HG03571 (cell line): Measurements from ENCODE around the gene INHBB.

Experiments
- ATAC-seq: cut with Tn5 transposase; IDR thresholded peaks from one replicate; pipeline ENCODE4 v1.9.1; 2021; ENCODE audit not compliant: unreplicated experiment

Gene INHBB

DNA sequence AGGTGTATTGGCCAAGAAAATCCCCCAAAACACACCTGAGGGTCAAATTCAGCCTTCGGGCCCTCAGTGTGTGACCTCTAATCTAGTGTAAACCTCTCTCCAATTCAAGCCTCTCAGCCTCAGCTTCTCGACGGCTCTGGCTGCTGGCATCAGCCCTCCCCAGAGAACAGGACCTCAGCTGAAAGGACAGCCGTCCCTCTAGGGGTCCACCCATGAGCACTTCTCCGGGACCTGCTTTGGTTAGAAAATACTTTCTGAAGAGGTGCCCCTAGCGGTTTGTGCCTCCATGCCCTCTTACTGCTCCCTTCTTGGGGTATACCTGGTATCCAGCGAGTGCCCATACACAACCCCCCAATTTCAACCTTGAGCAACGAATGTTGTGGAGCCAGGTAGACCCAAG, 48.8 kb downstream of the INHBB start:
- ATAC-seq = no peak

- ATAC-seq = no peak
Measured at GRCh38 chr2:120395221-120396012, 49.5 kb downstream of the INHBB start.

DNA sequence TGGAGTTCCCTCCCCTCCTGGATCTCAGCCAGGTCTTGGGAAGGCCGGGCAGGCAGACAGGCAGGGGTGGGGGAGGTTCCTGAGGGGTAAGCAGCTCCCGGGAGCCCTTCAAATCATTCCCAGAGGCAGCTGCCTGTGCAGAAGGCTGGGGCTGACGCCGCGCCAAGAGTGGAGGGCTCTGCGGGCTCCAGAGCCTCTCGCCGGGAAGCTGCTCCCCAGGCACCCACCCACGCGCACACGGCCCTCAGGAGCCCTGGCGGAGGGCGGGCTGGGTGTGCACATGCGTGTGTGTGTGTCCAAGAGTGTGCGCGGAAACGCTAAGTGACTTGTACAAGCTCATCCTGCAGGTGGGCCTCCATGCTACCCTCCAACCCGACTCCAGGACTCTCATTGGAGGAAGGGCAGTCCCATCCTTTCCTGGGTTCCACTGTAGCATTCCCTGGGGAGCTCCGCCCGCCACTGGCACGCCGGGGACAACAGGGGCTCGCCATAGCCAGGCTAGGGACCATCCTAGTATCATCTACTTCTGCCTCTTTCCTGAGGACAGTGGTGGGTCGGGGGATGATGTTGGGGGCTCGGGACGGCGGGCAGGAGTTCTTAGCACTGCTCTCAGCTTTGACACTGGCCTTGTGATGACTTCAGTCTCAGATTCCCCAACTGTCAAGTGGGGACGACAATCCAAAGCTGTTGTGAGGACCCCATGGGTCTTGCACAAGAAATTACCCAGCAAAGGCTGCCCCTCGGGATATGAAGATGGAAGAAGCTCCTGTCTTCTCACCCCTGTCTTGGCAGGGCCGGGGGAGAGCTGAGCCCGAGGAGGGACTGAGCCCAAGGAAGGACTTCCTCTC, 50.3 kb downstream of the INHBB start:
- ATAC-seq = no peak

DNA sequence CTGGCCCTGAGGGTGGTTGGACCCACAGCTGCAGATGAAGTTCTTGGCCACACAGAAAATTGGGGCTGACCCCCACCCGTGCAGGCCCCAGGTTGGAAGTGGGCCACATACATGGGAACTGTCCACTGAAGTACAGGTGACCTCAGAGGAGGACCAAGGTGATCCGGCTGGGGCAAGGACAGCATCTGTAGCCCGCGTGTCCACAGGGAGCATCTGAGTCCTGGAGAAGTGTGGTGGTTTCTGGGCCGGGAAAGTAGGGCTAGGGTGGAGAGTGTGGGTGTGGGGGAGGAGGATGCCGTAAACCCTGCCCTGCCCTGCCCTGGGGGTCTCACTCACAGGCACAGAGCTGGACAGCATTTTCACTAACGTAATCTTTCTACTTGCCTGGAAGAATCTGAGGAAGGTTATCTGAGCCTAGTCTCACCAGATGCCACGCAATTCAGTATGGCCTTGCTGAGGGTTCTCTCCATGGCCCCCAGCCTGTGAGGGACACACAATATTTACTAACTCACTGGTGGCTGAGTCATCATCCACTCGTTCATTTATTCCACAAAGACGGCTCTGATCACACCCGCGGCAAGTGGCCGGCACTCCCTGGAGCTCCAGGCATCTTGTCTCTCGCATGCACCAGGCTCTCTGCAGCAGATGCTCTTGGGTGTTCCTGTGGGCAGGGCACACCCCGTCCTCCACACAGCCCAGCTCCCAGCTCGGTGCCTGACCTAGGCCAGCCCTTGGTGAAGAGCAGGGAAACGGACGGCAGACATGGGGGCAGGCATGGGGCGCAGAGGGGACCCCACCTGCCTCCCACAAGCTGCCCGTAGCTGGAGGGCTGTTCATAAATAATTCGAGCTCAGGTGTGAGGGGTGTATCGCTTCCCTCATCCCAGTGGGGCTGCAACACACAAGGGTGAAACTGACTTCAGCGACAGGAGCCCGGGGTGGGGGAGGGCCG, 51.2 kb downstream of the INHBB start:
- no peak for ATAC-seq

DNA sequence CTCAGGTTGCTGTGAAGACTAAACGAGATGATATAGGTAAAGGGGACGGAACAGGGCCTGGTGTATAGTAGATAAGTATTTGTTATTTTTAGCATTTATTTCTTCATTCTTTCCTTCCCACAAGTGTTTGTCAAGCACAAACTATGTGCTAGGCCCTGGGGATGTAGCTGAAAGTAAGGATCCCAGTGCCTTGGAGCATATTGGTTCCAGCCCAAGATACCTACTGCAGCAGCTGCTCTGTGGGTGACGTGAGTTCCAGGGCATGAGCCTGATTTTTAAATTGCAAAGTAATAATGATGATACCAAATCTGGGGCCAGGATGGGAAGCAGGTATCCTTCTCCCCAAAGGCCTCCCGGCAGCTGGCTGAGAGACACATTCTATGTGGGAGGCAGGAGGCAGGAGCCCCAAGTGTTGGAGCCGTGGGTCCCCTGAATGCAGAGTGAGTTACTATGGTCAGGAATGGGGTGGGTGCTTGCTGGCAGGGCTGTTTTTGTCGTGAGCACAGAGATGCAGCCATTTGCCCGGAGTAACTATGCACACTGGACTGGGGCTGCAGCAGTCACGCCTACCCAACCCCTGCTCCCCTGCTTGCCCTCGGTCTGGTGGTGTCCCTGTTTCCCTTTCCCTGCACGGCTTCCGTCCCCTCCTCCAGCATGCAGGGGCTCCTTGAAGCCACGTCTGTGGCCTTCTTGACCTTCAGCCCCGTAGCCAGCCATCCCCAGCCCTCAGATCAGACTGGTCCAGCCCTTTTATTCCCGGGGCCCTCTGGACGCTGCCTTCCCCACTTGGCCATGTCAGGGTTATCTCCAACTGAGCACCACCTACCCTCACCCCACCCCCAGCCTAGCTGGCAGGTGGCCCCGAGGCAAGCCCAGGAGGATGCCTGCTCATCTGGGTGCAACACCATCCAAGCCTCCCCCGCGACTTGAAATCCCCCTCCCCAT, 52.4 kb downstream of the INHBB start:
- no peak for ATAC-seq

DNA sequence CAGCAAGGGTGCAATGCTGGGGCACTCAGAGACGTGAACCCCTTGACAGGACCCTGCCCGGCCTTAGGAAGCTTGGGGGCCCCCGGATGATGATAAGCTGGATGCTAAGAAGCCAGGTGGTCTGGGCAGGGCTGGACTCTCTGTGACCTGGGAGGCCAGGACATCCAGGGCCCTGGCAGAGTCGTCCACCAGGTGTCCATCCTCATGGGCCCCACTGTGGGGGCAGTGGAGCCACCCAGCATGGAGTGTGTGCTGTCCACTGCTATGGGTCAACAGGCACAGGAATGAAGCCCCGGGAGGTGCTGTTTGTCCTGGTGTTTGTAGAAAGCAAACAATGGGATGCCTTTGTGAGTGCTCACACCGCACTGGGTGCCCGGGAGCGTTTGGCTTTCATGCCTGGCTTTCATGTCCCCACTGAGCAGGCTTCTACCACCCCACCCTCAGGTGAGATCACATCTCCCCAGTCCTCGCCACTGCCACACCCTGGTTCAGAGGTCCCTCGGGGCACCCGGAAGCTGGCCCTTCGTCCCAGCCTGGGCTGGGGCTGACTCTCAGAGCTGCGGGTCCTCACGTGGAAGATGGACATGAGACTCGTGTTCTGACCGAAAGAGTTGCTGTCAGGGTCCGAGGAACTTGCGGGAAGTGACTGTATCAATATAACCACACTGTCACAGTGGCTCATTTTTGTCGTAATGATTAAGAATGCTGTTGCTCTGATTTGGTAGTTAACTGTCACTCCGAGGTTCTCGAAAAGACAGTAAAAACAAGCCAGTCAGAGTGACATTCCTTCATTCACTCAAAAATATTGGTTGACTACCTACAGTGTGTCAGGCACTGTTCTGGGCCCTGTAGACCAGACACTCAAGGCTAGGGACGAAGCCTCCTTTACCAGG, 53.3 kb downstream of the INHBB start:
- no peak for ATAC-seq

GRCh38 chr2:120399889-120400240, 53.9 kb downstream of the INHBB start:
- ATAC-seq = no peak

GRCh38 chr2:120400551-120400950, 54.6 kb downstream of the INHBB start:
- no peak for ATAC-seq
